Activated naive CD8-positive, alpha-beta T cell treated with anti-CD3 and anti-CD28 coated beads, Interleukin-2, amount 10 ng/mL, durations not matched to agents 7 days and 5 days (primary cell): Measurements from ENCODE around the gene TMEM121. TPM values are rescaled to one million over a fixed set of nuclear protein-coding genes. Genes with fewer than 3 reads are reported as not detected.
A peak's percentile ranks its signal among the peaks of the same experiment; 100 is the strongest.
"Not testable (repeated sequence)": the region's sequence is repeated elsewhere in the genome, so short reads cannot be mapped to it uniquely, and the experiment has no call there.

Source experiments
- ATAC-seq: fragments of 150-1000 bp; cut with Tn5 transposase; one replicate; pipeline ENCODE4 v1.10.0; 2021; ENCODE audit warnings: low read depth, moderate library complexity
- POLR2A ChIA-PET: fragments of 350-600 bp; sonication (Branson Sonifier 250); formaldehyde crosslinking; loops from one replicate; lab custom pipeline; 2021; ENCODE audit warnings: antibody characterized with exemption; lab: Charles Lee
- DNase-seq: peaks from one replicate; pipeline ENCODE4 v3.0.0; 2021
- H3K27ac Mint-ChIP-seq: one replicate; pipeline ENCODE4 v1.8.0; 2022; ENCODE audit warnings: mild to moderate bottlenecking, mixed read lengths
- H3K27me3 Mint-ChIP-seq: one replicate; pipeline ENCODE4 v1.8.0; 2022; ENCODE audit warnings: mild to moderate bottlenecking, moderate library complexity, mixed read lengths
- H3K36me3 Mint-ChIP-seq: one replicate; pipeline ENCODE4 v1.8.0; 2021; ENCODE audit warnings: mild to moderate bottlenecking, mixed read lengths
- H3K4me1 Mint-ChIP-seq: one replicate; pipeline ENCODE4 v1.8.0; 2021; ENCODE audit warnings: mixed read lengths
- H3K4me3 Mint-ChIP-seq: one replicate; pipeline ENCODE4 v1.8.0; 2022; ENCODE audit warnings: mild to moderate bottlenecking, moderate library complexity, mixed read lengths
- H3K9me3 Mint-ChIP-seq: one replicate; pipeline ENCODE4 v1.8.0; 2021; ENCODE audit warnings: mixed read lengths
- total RNA-seq, 2 experiments: library from RNA; stranded (reverse); gene quantifications; one replicate each; pipeline ENCODE4 v1.2.3, GENCODE V29; 2021

The TMEM121 gene
- total RNA-seq, 2 experiments from 2014 or later: 8.1 to 8.8 TPM

GRCh38 chr14:105572063-105572462 is 45.7 kb downstream of the TMEM121 start:
- ATAC-seq, POLR2A ChIA-PET, H3K27ac Mint-ChIP-seq, H3K27me3 Mint-ChIP-seq, H3K4me3 Mint-ChIP-seq, H3K4me1 Mint-ChIP-seq, H3K36me3 Mint-ChIP-seq: not testable (repeated sequence)
- DNase-seq: peak; percentile 13
- peaks cover 27% of the 10 kb centered on the region for H3K9me3 Mint-ChIP-seq

GRCh38 chr14:105573841-105574240 is 47.5 kb downstream of the TMEM121 start:
- H3K4me3 Mint-ChIP-seq, H3K27me3 Mint-ChIP-seq, DNase-seq, POLR2A ChIA-PET, H3K36me3 Mint-ChIP-seq, H3K27ac Mint-ChIP-seq, ATAC-seq, H3K4me1 Mint-ChIP-seq: not testable (repeated sequence)
- peaks cover 19% of the 10 kb centered on the region for H3K9me3 Mint-ChIP-seq

GRCh38 chr14:105574411-105574810 is 48.0 kb downstream of the TMEM121 start:
- H3K27me3 Mint-ChIP-seq, DNase-seq, ATAC-seq, H3K4me1 Mint-ChIP-seq, H3K4me3 Mint-ChIP-seq, POLR2A ChIA-PET, H3K27ac Mint-ChIP-seq, H3K36me3 Mint-ChIP-seq: not testable (repeated sequence)
- H3K9me3 Mint-ChIP-seq: peaks cover 14% of the 10 kb centered on the region

DNA sequence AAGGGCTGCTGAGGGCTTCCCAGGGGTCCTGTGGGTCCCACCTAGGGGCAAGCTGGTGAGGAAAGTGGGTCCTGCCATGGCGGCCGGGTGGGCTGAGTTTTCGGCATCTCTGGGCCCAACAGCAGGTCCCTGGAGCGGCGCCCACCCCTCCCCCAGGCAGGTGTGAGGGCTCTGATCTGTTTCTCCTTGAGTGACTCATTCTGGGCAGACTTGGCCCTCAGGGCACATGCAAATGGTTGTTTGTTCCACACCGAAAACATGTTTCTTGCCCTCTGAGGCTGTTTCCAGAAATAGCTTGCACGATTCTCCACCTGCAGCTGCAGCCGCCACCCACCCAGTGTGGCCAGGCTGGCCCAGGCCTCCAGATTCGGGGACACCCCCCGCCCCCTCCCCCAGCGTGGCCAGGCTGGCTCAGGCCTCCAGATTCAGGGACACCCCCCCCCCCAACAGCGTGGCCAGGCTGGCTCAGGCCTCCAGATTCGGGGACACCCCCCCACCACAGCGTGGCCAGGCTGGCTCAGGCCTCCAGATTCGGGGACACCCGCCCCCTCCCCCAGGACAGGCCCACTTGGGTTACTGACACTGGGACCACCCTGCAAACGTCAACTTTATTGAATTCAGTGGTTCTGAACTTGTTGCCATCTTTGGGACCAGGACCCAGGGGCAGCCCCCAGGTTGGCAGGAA is 48.8 kb downstream of the TMEM121 start:
- H3K27ac Mint-ChIP-seq, H3K4me3 Mint-ChIP-seq, H3K36me3 Mint-ChIP-seq, H3K9me3 Mint-ChIP-seq, ATAC-seq, H3K4me1 Mint-ChIP-seq, DNase-seq, POLR2A ChIA-PET, H3K27me3 Mint-ChIP-seq: not testable (repeated sequence)

- H3K4me3 Mint-ChIP-seq: no peak overlapping the region
- H3K27ac Mint-ChIP-seq: no peak overlapping the region
- H3K36me3 Mint-ChIP-seq: no peaks in the 10 kb centered on the region
- ATAC-seq (no peak), DNase-seq (no peak)
- H3K4me1 Mint-ChIP-seq: peaks cover 2% of the 10 kb centered on the region
- POLR2A ChIA-PET: no interaction called here
- H3K9me3 Mint-ChIP-seq: no peaks in the 10 kb centered on the region
- no peaks in the 10 kb centered on the region for H3K27me3 Mint-ChIP-seq
Measured at GRCh38 chr14:105576525-105577088, 50.2 kb downstream of the TMEM121 start.

- DNase-seq (peak; percentile 29), ATAC-seq (no peak)
Measured at GRCh38 chr14:105577314-105577861, 51.0 kb downstream of the TMEM121 start.

DNA sequence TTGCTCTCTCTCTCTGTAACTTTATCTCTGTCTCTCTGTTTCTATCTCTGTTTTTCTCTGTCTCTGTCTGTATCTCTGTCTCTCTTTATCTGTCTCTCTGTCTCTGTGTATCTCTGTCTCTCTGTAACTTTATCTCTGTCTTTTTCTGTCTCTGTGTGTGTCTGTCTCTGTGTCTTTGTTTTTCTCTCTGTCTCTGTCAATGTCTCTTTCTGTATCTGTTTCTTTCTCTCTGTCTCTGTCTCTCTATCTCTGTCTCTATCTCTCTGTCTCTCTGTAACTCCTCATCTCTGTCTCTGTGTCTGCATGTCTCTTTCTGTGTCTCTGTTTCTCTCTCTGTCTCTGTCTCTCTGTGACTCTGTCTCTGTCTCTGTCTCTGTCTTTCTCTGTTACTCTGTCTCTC is 51.7 kb downstream of the TMEM121 start:
- Mint-ChIP-seq H3K27ac (no peak overlapping the region), H3K36me3 (no peaks in the 10 kb centered on the region), H3K4me3 (no peak overlapping the region), H3K4me1 (peaks cover 2% of the 10 kb centered on the region), H3K9me3 (no peaks in the 10 kb centered on the region), H3K27me3 (no peaks in the 10 kb centered on the region)
- POLR2A ChIA-PET: no interaction called here
- no peak for ATAC-seq
- DNase-seq: no peak

More at GRCh38 chr14:105577314-105577861, 51.0 kb downstream of the TMEM121 start:
- Mint-ChIP-seq H3K27ac (no peak overlapping the region), H3K27me3 (no peaks in the 10 kb centered on the region), H3K9me3 (no peaks in the 10 kb centered on the region), H3K4me3 (no peak overlapping the region), H3K4me1 (peaks cover 2% of the 10 kb centered on the region), H3K36me3 (no peaks in the 10 kb centered on the region)
- POLR2A ChIA-PET: no interaction called here

GRCh38 chr14:105579221-105579620 is 52.8 kb downstream of the TMEM121 start:
- DNase-seq, POLR2A ChIA-PET, ATAC-seq, H3K27me3 Mint-ChIP-seq, H3K27ac Mint-ChIP-seq, H3K4me3 Mint-ChIP-seq, H3K4me1 Mint-ChIP-seq, H3K36me3 Mint-ChIP-seq, H3K9me3 Mint-ChIP-seq: not testable (repeated sequence)

Other genes with a start within 250 kb of the TMEM121 start
- 10 to 100 TPM; 49.5 to 50.4 TPM for gene BRF1, start 225.6 kb upstream of the TMEM121 start, total RNA-seq
- 10 to 100 TPM; 51.6 to 54.7 TPM for gene PACS2, start 211.8 kb upstream of the TMEM121 start, total RNA-seq
- gene TEX22, start 128.0 kb upstream of the TMEM121 start, total RNA-seq: 1 to 10 TPM; 6.4 to 6.9 TPM
- 100 to 1,000 TPM; 120 to 132 TPM for gene MTA1, start 106.8 kb upstream of the TMEM121 start, total RNA-seq
- 1 to 10 TPM; 1.2 to 1.6 TPM for gene CRIP2, start 51.8 kb upstream of the TMEM121 start, total RNA-seq
- 100 to 1,000 TPM; 445 to 453 TPM for gene CRIP1, start 39.7 kb upstream of the TMEM121 start, total RNA-seq
- gene TEDC1, start 35.3 kb upstream of the TMEM121 start, total RNA-seq: 10 to 100 TPM; 43.3 to 47.6 TPM